Muscle of leg (tissue), 11 donors: ENCODE data around the gene GLI1. TPM values are rescaled to one million over a fixed set of nuclear protein-coding genes. Genes with fewer than 3 reads are reported as not detected.

Experiments
- DNase-seq: peaks from one replicate; pipeline ENCODE4 v3.0.0; 2013
- H3K27ac ChIP-seq: one replicate; pipeline ENCODE4 v1.5.1; 2013; ENCODE audit warnings: mild to moderate bottlenecking, low read length, control low read depth
- H3K27me3 ChIP-seq: one replicate; pipeline ENCODE4 v1.6.1; 2013; ENCODE audit warnings: low read length; ENCODE audit not compliant: control insufficient read depth, insufficient read depth
- H3K36me3 ChIP-seq: one replicate; pipeline ENCODE4 v1.6.1; 2013; ENCODE audit warnings: low read length; ENCODE audit not compliant: control insufficient read depth, insufficient read depth
- H3K4me1 ChIP-seq: one replicate; pipeline ENCODE4 v1.6.1; 2013; ENCODE audit warnings: low read length; ENCODE audit not compliant: control insufficient read depth, insufficient read depth
- H3K4me3 ChIP-seq: one replicate; pipeline ENCODE4 v1.5.1; 2013; ENCODE audit warnings: low read length, control low read depth
- H3K9me3 ChIP-seq: replicated peaks from 2 replicates; pipeline ENCODE4 v1.6.1; 2013; ENCODE audit warnings: low read depth, low read length; ENCODE audit not compliant: control insufficient read depth
- WGBS: methylation state at CpG from one replicate; pipeline ENCODE4 v1.1.5; 2013; ENCODE audit warnings: missing lambda C conversion rate; ENCODE audit not compliant: insufficient coverage; 5-methylcytosine and 5-hydroxymethylcytosine counted together
- polyA plus RNA-seq, 8 donors: library from polyadenylated mRNA; unstranded; fragments of 120-200 nt; gene quantifications; one replicate each; pipeline versions ENCODE4 v1.2.1 to v1.2.3, GENCODE V29; 2013; ENCODE audit warnings: inconsistent platforms in 1 of 8, low replicate concordance in 1 of 8; ENCODE audit not compliant: insufficient read length in 8 of 8, insufficient read depth in 1 of 8
- total RNA-seq: library from RNA; stranded (reverse); fragments of 120-200 nt; gene quantifications from one replicate; pipeline ENCODE4 v1.2.4, GENCODE V29; 2013

Gene GLI1
- total and polyA plus RNA-seq, 9 donors: 7.1 to 16.2 (median 9.6) TPM

GRCh38 chr12:57467212-57467874, 7.8 kb downstream of the GLI1 start:
- DNase-seq: no peak
- peaks cover 32% of the 10 kb centered on the region for H3K36me3 ChIP-seq
- peaks cover 9% of the 10 kb centered on the region for H3K27me3 ChIP-seq
- no peaks in the 10 kb centered on the region for H3K9me3 ChIP-seq
- WGBS: 91% methylated on average over 12 of the region's 12 CpGs
- peaks cover 13% of the 10 kb centered on the region for H3K4me1 ChIP-seq
- no peak overlapping the region for H3K27ac ChIP-seq
- no peak overlapping the region for H3K4me3 ChIP-seq

- no peak for DNase-seq
- WGBS: 81% methylated on average over 10 of the region's 11 CpGs
- peaks cover 7% of the 10 kb centered on the region for H3K4me1 ChIP-seq
- H3K27ac ChIP-seq: no peak overlapping the region
- H3K36me3 ChIP-seq: peaks cover 32% of the 10 kb centered on the region
- no peak overlapping the region for H3K4me3 ChIP-seq
- H3K9me3 ChIP-seq: no peaks in the 10 kb centered on the region
- H3K27me3 ChIP-seq: peaks cover 14% of the 10 kb centered on the region
Measured at GRCh38 chr12:57467915-57468314, 8.3 kb downstream of the GLI1 start.

DNA sequence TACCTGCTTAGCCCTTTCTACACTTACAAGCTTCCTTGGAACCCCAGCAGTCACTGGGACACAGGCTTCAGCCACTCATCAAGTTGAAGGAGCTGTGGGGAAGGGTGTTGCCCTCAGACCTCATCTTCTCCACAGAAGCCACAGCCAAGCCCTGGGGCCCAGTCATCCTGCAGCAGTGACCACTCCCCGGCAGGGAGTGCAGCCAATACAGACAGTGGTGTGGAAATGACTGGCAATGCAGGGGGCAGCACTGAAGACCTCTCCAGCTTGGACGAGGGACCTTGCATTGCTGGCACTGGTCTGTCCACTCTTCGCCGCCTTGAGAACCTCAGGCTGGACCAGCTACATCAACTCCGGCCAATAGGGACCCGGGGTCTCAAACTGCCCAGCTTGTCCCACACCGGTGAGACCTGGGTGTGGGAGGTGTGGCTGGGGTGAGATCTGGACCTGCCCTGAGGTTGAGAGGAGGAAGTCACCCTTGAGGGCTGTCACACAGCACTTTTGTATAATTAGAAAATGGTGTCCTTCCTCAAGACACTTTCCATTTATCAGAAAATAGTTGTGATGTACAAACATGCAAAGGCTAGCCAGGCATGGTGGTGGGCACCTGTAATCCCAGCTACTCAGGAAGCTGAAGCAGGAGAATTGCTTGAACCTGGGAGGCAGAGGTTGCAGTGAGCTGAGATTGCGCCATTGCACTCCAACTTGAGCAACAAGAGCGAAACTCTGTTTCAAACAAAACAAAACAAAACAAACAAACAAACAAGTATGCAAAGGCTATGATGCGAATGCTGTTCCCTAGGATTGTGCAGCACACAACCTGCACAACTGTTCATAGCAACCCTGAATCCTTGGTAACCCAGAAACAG, 9.9 kb downstream of the GLI1 start:
- no peak for DNase-seq
- no peak overlapping the region for H3K4me3 ChIP-seq
- no peak overlapping the region for H3K27ac ChIP-seq
- peaks cover 29% of the 10 kb centered on the region for H3K36me3 ChIP-seq
- no peaks in the 10 kb centered on the region for H3K9me3 ChIP-seq
- 87% methylated on average over 8 of the region's 10 CpGs for WGBS
- H3K27me3 ChIP-seq: peaks cover 27% of the 10 kb centered on the region
- no peaks in the 10 kb centered on the region for H3K4me1 ChIP-seq

DNA sequence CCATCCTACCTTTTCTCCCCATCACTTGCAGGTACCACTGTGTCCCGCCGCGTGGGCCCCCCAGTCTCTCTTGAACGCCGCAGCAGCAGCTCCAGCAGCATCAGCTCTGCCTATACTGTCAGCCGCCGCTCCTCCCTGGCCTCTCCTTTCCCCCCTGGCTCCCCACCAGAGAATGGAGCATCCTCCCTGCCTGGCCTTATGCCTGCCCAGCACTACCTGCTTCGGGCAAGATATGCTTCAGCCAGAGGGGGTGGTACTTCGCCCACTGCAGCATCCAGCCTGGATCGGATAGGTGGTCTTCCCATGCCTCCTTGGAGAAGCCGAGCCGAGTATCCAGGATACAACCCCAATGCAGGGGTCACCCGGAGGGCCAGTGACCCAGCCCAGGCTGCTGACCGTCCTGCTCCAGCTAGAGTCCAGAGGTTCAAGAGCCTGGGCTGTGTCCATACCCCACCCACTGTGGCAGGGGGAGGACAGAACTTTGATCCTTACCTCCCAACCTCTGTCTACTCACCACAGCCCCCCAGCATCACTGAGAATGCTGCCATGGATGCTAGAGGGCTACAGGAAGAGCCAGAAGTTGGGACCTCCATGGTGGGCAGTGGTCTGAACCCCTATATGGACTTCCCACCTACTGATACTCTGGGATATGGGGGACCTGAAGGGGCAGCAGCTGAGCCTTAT, 10.8 kb downstream of the GLI1 start:
- Histone ChIP-seq H3K27me3 (peaks cover 34% of the 10 kb centered on the region), H3K4me1 (peaks cover 5% of the 10 kb centered on the region), H3K36me3 (peaks cover 26% of the 10 kb centered on the region), H3K9me3 (no peaks in the 10 kb centered on the region), H3K27ac (no peak overlapping the region), H3K4me3 (no peak overlapping the region)
- DNase-seq: no peak
- WGBS: 92% methylated on average over 13 of the region's 14 CpGs

DNA sequence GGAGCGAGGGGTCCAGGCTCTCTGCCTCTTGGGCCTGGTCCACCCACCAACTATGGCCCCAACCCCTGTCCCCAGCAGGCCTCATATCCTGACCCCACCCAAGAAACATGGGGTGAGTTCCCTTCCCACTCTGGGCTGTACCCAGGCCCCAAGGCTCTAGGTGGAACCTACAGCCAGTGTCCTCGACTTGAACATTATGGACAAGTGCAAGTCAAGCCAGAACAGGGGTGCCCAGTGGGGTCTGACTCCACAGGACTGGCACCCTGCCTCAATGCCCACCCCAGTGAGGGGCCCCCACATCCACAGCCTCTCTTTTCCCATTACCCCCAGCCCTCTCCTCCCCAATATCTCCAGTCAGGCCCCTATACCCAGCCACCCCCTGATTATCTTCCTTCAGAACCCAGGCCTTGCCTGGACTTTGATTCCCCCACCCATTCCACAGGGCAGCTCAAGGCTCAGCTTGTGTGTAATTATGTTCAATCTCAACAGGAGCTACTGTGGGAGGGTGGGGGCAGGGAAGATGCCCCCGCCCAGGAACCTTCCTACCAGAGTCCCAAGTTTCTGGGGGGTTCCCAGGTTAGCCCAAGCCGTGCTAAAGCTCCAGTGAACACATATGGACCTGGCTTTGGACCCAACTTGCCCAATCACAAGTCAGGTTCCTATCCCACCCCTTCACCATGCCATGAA, 11.5 kb downstream of the GLI1 start:
- 83% methylated on average over 1 of the region's 4 CpGs for WGBS
- H3K4me3 ChIP-seq: no peak overlapping the region
- H3K4me1 ChIP-seq: peaks cover 12% of the 10 kb centered on the region
- peaks cover 22% of the 10 kb centered on the region for H3K36me3 ChIP-seq
- H3K9me3 ChIP-seq: no peaks in the 10 kb centered on the region
- no peak for DNase-seq
- H3K27me3 ChIP-seq: peaks cover 41% of the 10 kb centered on the region
- H3K27ac ChIP-seq: no peak overlapping the region

DNA sequence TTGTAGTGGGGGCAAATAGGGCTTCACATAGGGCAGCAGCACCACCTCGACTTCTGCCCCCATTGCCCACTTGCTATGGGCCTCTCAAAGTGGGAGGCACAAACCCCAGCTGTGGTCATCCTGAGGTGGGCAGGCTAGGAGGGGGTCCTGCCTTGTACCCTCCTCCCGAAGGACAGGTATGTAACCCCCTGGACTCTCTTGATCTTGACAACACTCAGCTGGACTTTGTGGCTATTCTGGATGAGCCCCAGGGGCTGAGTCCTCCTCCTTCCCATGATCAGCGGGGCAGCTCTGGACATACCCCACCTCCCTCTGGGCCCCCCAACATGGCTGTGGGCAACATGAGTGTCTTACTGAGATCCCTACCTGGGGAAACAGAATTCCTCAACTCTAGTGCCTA, 12.1 kb downstream of the GLI1 start:
- 80% methylated on average over 2 of the region's 3 CpGs for WGBS
- Histone ChIP-seq H3K36me3 (peaks cover 22% of the 10 kb centered on the region), H3K27ac (no peak overlapping the region), H3K4me3 (no peak overlapping the region), H3K27me3 (peaks cover 46% of the 10 kb centered on the region), H3K4me1 (peaks cover 16% of the 10 kb centered on the region), H3K9me3 (no peaks in the 10 kb centered on the region)
- no peak for DNase-seq

GRCh38 chr12:57472391-57472790, 12.8 kb downstream of the GLI1 start:
- WGBS: no CpG with 5 or more reads among the region's 3 CpGs
- no peaks in the 10 kb centered on the region for H3K9me3 ChIP-seq
- peaks cover 22% of the 10 kb centered on the region for H3K36me3 ChIP-seq
- peaks cover 16% of the 10 kb centered on the region for H3K4me1 ChIP-seq
- H3K27me3 ChIP-seq: peaks cover 54% of the 10 kb centered on the region
- DNase-seq: no peak
- no peak overlapping the region for H3K27ac ChIP-seq
- H3K4me3 ChIP-seq: no peak overlapping the region

- Histone ChIP-seq H3K4me1 (peaks cover 16% of the 10 kb centered on the region), H3K36me3 (peaks cover 15% of the 10 kb centered on the region), H3K27ac (no peak overlapping the region), H3K9me3 (no peaks in the 10 kb centered on the region), H3K27me3 (peaks cover 64% of the 10 kb centered on the region), H3K4me3 (no peak overlapping the region)
- DNase-seq: no peak
- WGBS: 40% methylated on average over 1 of the region's 3 CpGs
Measured at GRCh38 chr12:57473392-57473791, 13.8 kb downstream of the GLI1 start.

- Histone ChIP-seq H3K9me3 (no peaks in the 10 kb centered on the region), H3K27ac (no peak overlapping the region), H3K4me1 (peaks cover 16% of the 10 kb centered on the region), H3K27me3 (peaks cover 67% of the 10 kb centered on the region), H3K4me3 (no peak overlapping the region), H3K36me3 (peaks cover 14% of the 10 kb centered on the region)
- DNase-seq: no peak
- no CpG with 5 or more reads among the region's 5 CpGs for WGBS
Measured at GRCh38 chr12:57473886-57474285, 14.3 kb downstream of the GLI1 start.
